Transverse colon (tissue), 3 donors: Measurements from ENCODE around the gene TICRR.

ENCODE experiments used
- POLR2A ChIP-seq: fragments of 450-650 bp; IDR thresholded peaks from one replicate; pipeline ENCODE4 v1.6.1; 2016; ENCODE audit warnings: antibody characterized with exemption, mild to moderate bottlenecking, moderate library complexity
- TF ChIP-seq, protein P1 (sequence below), 5 experiments: fragments of 200-600 bp in 3 of 5; fragments of 450-650 bp in 2 of 5; sonication (generic) in 3 of 5; IDR thresholded peaks; 1 replicate in 2 of 5; 2 replicates in 3 of 5; pipeline ENCODE4 v1.5.1; 2016 to 2017; ENCODE audit warnings: antibody characterized with exemption in 5 of 5, inconsistent platforms in 3 of 5, mild to moderate bottlenecking in 2 of 5, moderate library complexity in 1 of 5

DNA sequence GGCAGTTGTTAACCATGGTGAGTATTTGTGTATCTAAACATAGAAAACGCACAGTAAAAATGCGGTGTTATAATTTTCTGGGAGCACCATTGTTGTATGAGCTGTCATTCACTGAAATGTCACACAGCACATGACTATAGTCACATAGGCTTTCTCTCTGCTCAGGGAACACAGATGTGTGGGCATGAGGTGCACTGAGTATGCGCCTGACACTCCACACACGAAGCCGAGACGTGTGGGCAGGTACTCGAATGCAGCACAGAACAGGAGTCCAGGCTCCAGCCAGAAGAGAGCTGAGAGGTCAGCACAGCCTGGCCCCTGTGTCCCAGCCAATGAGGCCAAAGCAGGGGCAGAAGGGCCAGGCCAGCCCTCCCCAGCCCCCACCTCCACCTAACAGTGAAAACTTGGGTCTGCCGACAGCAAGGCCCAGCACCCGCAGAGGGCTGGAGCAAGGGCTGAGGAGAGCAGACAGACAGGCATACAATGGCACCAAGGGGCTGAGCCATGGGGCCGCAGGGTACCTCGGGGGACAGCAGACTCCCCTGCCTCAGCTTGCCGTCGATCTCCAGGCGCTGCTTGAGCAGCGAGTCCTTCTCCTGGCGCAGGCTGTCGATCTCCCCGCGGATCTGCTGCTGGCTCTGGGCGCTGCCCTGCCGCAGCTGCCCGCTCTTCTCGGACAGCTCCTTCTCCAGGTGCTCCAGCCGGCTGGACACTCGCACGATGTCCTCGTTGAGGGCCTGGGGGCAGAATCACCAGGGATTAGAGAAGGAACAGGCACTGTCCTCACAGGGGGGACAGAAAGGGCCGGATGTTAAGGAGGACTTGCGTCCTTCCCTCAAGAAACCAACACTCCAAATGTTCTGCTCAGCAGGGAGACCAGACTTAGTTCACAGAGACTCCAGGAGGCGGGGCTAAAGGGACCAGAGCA lies 56.0 kb downstream of the TICRR start:
- TF ChIP-seq, protein P1, sequence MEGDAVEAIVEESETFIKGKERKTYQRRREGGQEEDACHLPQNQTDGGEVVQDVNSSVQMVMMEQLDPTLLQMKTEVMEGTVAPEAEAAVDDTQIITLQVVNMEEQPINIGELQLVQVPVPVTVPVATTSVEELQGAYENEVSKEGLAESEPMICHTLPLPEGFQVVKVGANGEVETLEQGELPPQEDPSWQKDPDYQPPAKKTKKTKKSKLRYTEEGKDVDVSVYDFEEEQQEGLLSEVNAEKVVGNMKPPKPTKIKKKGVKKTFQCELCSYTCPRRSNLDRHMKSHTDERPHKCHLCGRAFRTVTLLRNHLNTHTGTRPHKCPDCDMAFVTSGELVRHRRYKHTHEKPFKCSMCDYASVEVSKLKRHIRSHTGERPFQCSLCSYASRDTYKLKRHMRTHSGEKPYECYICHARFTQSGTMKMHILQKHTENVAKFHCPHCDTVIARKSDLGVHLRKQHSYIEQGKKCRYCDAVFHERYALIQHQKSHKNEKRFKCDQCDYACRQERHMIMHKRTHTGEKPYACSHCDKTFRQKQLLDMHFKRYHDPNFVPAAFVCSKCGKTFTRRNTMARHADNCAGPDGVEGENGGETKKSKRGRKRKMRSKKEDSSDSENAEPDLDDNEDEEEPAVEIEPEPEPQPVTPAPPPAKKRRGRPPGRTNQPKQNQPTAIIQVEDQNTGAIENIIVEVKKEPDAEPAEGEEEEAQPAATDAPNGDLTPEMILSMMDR (IDR thresholded peaks at IDR 0.05): no peak
- TF ChIP-seq POLR2A: no peak
